ENCODE data around the gene HSCB.
"Not testable (repeated sequence)": the region's sequence is repeated elsewhere in the genome, so short reads cannot be mapped to it uniquely, and the experiment has no call there.

HSCB gene

DNA sequence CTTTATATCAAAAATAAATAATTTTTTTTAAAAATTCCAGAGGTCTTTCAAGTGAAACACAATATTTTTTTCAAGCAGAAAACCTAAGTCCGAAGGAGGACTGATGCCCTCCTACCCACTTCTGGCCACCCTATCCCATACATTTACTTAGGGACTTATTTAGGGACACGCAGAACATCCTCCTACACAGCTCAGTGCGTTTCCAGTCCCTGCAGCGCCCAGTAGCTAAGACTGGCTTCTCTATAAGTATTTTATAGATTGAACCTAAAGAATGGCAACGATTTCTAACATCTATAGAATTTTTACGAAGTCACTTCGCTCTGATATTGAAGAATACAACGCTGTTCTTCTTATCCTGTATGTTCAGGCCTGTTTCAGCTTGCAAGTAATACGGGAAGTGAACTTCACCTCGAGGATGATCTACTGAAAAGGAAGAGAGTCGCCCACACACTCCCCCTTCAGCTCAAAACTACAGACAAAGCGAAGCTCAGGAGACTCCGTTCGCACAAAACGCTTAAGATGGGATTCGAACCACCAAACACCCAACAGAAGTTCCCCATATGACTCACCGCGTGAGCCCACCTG, 547 bp upstream of the HSCB start:
- no peak for DNase-seq (ENCODE audit: low spot score)

GRCh38 chr22:28742562-28742962, 723 bp downstream of the HSCB start:
- peak; percentile 86 for DNase-seq (ENCODE audit: low spot score)

DNA sequence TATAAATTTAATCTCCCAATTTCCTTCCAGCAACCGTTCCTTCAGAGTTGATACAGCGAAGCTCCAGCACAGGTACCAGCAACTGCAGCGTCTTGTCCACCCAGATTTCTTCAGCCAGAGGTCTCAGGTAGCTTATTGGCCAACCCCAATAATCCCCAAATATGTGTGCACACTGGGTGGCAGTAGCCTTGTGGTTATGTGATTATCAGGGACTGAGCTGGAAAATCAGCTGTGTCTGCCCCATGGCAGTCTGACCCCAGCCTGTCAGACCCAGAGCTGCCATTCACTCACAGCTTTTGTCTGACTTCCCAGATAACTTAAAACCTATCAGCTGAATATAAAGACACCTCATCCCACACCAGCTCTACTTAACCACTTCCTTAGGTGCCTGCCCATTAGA, 2.0 kb downstream of the HSCB start:
- no peak for DNase-seq (ENCODE audit: low spot score)

GRCh38 chr22:28750471-28750881, 8.6 kb downstream of the HSCB start:
- peak; percentile 36 for DNase-seq (ENCODE audit: low spot score)

- DNase-seq (ENCODE audit: low spot score) = not testable (repeated sequence)
Measured at GRCh38 chr22:28754512-28754911, 12.7 kb downstream of the HSCB start.

DNA sequence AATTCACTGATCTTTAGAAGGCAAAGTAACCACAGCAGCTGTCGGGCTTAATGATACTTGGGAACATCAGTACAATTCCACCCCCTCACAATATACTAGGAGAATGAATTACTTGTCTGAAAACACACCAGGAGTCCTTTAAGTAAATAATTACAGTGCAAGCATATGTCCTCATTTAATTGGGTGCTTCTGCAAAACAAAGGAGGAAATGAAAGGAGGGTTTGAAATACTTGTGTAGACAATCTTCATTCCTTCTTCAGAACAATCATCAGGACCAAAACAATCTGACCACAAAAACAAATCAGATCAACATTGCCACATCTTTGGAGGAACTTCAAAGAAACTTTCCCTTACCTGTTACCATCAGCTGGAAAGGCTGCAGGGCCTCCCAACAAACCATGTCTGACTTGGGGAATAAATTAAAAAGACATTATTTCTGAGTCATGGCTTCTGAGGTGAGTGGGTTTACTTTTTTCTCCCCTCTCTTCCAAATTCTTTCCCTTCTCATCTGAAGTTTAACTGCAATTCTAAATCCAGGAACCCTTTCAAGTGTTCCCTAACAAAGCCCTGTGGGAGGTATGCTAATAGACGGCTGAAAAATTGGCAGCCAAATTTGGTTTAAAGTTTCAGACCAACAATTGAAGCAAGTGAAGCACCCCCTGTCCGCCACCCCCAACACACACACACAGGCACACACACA, 18.2 kb downstream of the HSCB start:
- no peak for DNase-seq (ENCODE audit: low spot score)

- DNase-seq (ENCODE audit: low spot score) = no peak
Measured at GRCh38 chr22:28761449-28761755, 19.6 kb downstream of the HSCB start.

GRCh38 chr22:28762000-28762399, 20.2 kb downstream of the HSCB start:
- DNase-seq (ENCODE audit: low spot score) = not testable (repeated sequence)

DNA sequence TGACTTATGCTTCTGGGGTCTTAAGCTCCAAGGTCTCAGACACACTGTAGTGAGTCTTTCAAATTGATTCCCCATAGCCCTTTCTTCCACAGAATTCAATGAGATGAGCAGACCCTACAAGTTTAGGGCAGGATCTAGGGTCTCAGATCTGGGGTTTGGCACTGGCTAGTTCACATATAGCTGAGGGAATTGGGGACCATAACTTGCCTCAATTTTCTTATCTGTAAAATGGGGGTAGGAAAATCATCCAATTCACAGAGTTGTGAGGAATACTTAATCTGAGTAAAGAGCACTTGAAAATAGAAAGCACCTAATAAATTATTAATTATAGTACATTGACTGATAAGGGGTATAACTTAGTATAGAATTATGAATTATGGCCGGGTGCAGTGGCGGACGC, 24.8 kb downstream of the HSCB start:
- DNase-seq (ENCODE audit: low spot score) = no peak

DNA sequence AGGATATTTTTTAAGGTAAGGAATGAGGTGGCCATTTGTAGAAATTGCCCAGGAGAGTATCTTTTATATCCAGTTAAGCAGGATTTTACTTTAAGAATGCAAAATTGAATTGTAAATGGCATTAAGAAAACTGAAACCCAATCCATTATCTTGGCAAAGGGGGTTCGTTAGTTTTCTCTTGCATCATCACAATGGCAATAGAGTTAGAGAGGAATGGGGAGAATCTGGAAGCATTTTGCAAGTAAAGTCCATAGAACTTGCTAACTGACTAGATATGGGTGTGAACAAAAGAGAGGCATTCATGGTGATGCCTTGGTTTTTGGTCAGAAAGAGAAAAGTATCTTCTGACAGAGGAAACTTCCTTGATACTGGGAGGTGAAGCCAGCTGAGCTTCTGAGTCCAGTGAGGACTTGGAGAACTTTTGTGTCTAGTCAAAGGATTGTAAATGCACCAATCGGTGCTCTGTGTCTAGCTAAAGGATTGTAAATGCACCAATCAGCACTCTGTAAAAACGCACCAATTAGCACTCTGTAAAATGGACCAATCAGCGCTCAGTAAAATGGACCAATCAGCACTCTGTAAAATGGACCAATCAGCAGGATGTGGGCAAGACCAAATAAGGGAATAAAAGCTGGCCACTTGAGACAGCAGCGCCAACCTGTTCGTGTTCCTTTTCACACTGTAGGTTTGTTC, 27.0 kb downstream of the HSCB start:
- no peak for DNase-seq (ENCODE audit: low spot score)

- DNase-seq (ENCODE audit: low spot score) = no peak
Measured at GRCh38 chr22:28769394-28770085, 27.7 kb downstream of the HSCB start.

- DNase-seq (ENCODE audit: low spot score) = no peak
Measured at GRCh38 chr22:28771195-28771791, 29.5 kb downstream of the HSCB start.

GRCh38 chr22:28772633-28773460, 31.0 kb downstream of the HSCB start, which contains the start of gene CCDC117:
Gene CCDC117, plus strand, starts transcription at chr22:28772695. Its CDS starts 155 bp downstream, at chr22:28772850.
- DNase-seq (ENCODE audit: low spot score) = peak; percentile 96

DNA sequence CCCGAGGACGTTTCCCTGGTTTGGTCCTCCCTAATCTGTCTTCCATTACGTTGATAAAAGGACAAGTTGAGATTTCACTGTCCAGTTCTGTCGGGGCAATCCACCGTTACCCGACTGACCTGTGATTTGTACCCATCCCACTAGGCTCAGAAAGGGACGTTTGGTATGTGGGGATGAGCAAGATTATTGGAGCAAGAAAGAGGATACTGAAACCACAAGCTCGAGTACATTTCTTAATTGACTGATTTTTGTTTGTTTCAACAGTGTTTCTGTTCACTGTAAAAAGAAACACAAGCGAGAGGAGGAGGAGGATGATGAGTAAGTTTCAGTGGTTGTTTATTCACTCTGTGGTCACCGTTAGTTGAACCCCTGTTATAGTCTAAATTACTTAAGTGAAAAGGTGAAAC, 31.6 kb downstream of the HSCB start:
- peak; percentile 63 for DNase-seq (ENCODE audit: low spot score)

GRCh38 chr22:28774378-28774777, 32.5 kb downstream of the HSCB start:
- DNase-seq (ENCODE audit: low spot score) = no peak

GRCh38 chr22:28779833-28780232, 38.0 kb downstream of the HSCB start:
- no peak for DNase-seq (ENCODE audit: low spot score)

GRCh38 chr22:28780296-28780695, 38.5 kb downstream of the HSCB start:
- no peak for DNase-seq (ENCODE audit: low spot score)

GRCh38 chr22:28783786-28784671, 42.2 kb downstream of the HSCB start:
- DNase-seq (ENCODE audit: low spot score) = no peak

- DNase-seq (ENCODE audit: low spot score) = no peak
Measured at GRCh38 chr22:28788601-28789000, 46.8 kb downstream of the HSCB start.

- DNase-seq (ENCODE audit: low spot score) = no peak
Measured at GRCh38 chr22:28791124-28791523, 49.3 kb downstream of the HSCB start.
